ENCODE data around the gene CNTLN.
"Not testable (repeated sequence)": the region's sequence is repeated elsewhere in the genome, so short reads cannot be mapped to it uniquely, and the experiment has no call there.

Gene CNTLN

GRCh38 chr9:17204611-17205152 lies 69.8 kb downstream of the CNTLN start:
- DNase-seq, result no peak

- peak; percentile 68 for DNase-seq
These were observed 81.2 kb downstream of the CNTLN start for GRCh38 chr9:17216011-17216410.

- DNase-seq, result peak; percentile 40
These were observed 81.8 kb downstream of the CNTLN start for GRCh38 chr9:17216646-17217045.

GRCh38 chr9:17217272-17217671 lies 82.4 kb downstream of the CNTLN start:
- DNase-seq, result peak; percentile 75

- DNase-seq, result peak; percentile 26
These were observed 84.4 kb downstream of the CNTLN start for GRCh38 chr9:17219261-17219660.

GRCh38 chr9:17222932-17223331 lies 88.1 kb downstream of the CNTLN start:
- no peak for DNase-seq

GRCh38 chr9:17225407-17225806 lies 90.6 kb downstream of the CNTLN start:
- no peak for DNase-seq

GRCh38 chr9:17229945-17230560 lies 95.2 kb downstream of the CNTLN start:
- peak; percentile 79 for DNase-seq

- no peak for DNase-seq
These were observed 95.8 kb downstream of the CNTLN start for GRCh38 chr9:17230646-17231045.

- DNase-seq, result peak; percentile 50
These were observed 101.3 kb downstream of the CNTLN start for GRCh38 chr9:17236147-17236546.

- DNase-seq, result no peak
These were observed 111.9 kb downstream of the CNTLN start for GRCh38 chr9:17246770-17247169.

- no peak for DNase-seq
These were observed 116.3 kb downstream of the CNTLN start for GRCh38 chr9:17251100-17251499.

- peak; percentile 82 for DNase-seq
These were observed 133.8 kb downstream of the CNTLN start for GRCh38 chr9:17268531-17269188.

GRCh38 chr9:17269799-17270198 lies 135.0 kb downstream of the CNTLN start:
- no peak for DNase-seq

- DNase-seq, result peak; percentile 16
These were observed 137.7 kb downstream of the CNTLN start for GRCh38 chr9:17272536-17272935.

- no peak for DNase-seq
These were observed 145.6 kb downstream of the CNTLN start for GRCh38 chr9:17280350-17281012.

- DNase-seq, result not testable (repeated sequence)
These were observed 155.8 kb downstream of the CNTLN start for GRCh38 chr9:17290673-17291072.

GRCh38 chr9:17291766-17292165 lies 156.9 kb downstream of the CNTLN start:
- DNase-seq, result no peak

GRCh38 chr9:17293685-17294084 lies 158.8 kb downstream of the CNTLN start:
- DNase-seq, result no peak

- no peak for DNase-seq
These were observed 160.2 kb downstream of the CNTLN start for GRCh38 chr9:17294822-17295624.

- no peak for DNase-seq
These were observed 180.5 kb downstream of the CNTLN start for GRCh38 chr9:17315341-17315740.

GRCh38 chr9:17318821-17319320 lies 184.0 kb downstream of the CNTLN start:
- no peak for DNase-seq

- no peak for DNase-seq
These were observed 185.0 kb downstream of the CNTLN start for GRCh38 chr9:17319864-17320263.

All from NCI-H69 (cell line).